Measurements from ENCODE around the gene GNAS. TPM values are rescaled to one million over a fixed set of nuclear protein-coding genes. Genes with fewer than 3 reads are reported as not detected.

The GNAS gene
- total RNA-seq, 4 donors from 2014 or later: 334 to 513 (median 458) TPM

- Histone ChIP-seq H3K36me3 (peaks cover 0 to under 1% (median 0%) of the 10 kb centered on the region in 3 donors), H3K4me3 (peak overlapping the region; percentile 83 to 97 (median 88)), H3K4me1 (peaks cover 20 to 42% (median 30%) of the 10 kb centered on the region in 3 donors), H3K27me3 (no peaks in the 10 kb centered on the region), H3K27ac (peak overlapping the region; percentile 86 to 99 (median 99)), H3K9me3 (no peaks in the 10 kb centered on the region)
- WGBS, 2 donors: 0% methylated on average over 19 of the region's 64 CpGs; no CpG with 5 or more reads in 1 of the 2 donors
- TF ChIP-seq, protein P1, sequence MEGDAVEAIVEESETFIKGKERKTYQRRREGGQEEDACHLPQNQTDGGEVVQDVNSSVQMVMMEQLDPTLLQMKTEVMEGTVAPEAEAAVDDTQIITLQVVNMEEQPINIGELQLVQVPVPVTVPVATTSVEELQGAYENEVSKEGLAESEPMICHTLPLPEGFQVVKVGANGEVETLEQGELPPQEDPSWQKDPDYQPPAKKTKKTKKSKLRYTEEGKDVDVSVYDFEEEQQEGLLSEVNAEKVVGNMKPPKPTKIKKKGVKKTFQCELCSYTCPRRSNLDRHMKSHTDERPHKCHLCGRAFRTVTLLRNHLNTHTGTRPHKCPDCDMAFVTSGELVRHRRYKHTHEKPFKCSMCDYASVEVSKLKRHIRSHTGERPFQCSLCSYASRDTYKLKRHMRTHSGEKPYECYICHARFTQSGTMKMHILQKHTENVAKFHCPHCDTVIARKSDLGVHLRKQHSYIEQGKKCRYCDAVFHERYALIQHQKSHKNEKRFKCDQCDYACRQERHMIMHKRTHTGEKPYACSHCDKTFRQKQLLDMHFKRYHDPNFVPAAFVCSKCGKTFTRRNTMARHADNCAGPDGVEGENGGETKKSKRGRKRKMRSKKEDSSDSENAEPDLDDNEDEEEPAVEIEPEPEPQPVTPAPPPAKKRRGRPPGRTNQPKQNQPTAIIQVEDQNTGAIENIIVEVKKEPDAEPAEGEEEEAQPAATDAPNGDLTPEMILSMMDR (IDR thresholded peaks at IDR 0.05): no peak
- TF ChIP-seq POLR2A (IDR thresholded peaks at IDR 0.05): peak in 2 of 4 donors; percentile 39 to 50
- DNase-seq: no peak
- intact Hi-C loops (cut with DNase I): loop anchor here (10.0 kb wide), 1 partner anchor 144 kb away; the partner anchor contains the start of gene ATP5F1E
Measured at GRCh38 chr20:58890518-58891085, 38.1 kb downstream of the GNAS start.

- intact Hi-C loops (cut with DNase I): loop anchor here (10.0 kb wide), 1 partner anchor 144 kb away; the partner anchor contains the start of gene ATP5F1E
- peak overlapping the region; percentile 83 to 97 (median 88) for H3K4me3 ChIP-seq
- H3K27ac ChIP-seq: peak overlapping the region; percentile 99
- H3K27me3 ChIP-seq: no peaks in the 10 kb centered on the region
- H3K9me3 ChIP-seq: no peaks in the 10 kb centered on the region
- DNase-seq: no peak
- peaks cover 20 to 48% (median 36%) of the 10 kb centered on the region in 3 donors for H3K4me1 ChIP-seq
- H3K36me3 ChIP-seq: peaks cover 0 to 4% (median 0%) of the 10 kb centered on the region in 3 donors
- no CpG with 5 or more reads among the region's 105 CpGs for WGBS, 2 donors
- TF ChIP-seq, protein P1 (IDR thresholded peaks at IDR 0.05): no peak
- TF ChIP-seq POLR2A (IDR thresholded peaks at IDR 0.05): peak in 2 of 4 donors; percentile 78 to 81
Measured at GRCh38 chr20:58891086-58891717, 38.7 kb downstream of the GNAS start.

GRCh38 chr20:58891718-58892140 lies 39.2 kb downstream of the GNAS start:
- whole genome bisulfite sequencing, 2 donors: no CpG with 5 or more reads among the region's 55 CpGs
- TF ChIP-seq, protein P1 (IDR thresholded peaks at IDR 0.05): no peak
- no peak for TF ChIP-seq POLR2A (IDR thresholded peaks at IDR 0.05)
- peak overlapping the region; percentile 83 to 97 (median 88) for H3K4me3 ChIP-seq
- no peaks in the 10 kb centered on the region for H3K9me3 ChIP-seq
- no peaks in the 10 kb centered on the region for H3K27me3 ChIP-seq
- peak overlapping the region; percentile 99 for H3K27ac ChIP-seq
- intact Hi-C loops (cut with DNase I): loop anchor here (10.0 kb wide), 1 partner anchor 143 kb away; the partner anchor contains the start of gene ATP5F1E
- no peak for DNase-seq
- peaks cover 0 to 4% (median 0%) of the 10 kb centered on the region in 3 donors for H3K36me3 ChIP-seq
- peaks cover 20 to 54% (median 40%) of the 10 kb centered on the region in 3 donors for H3K4me1 ChIP-seq

DNA sequence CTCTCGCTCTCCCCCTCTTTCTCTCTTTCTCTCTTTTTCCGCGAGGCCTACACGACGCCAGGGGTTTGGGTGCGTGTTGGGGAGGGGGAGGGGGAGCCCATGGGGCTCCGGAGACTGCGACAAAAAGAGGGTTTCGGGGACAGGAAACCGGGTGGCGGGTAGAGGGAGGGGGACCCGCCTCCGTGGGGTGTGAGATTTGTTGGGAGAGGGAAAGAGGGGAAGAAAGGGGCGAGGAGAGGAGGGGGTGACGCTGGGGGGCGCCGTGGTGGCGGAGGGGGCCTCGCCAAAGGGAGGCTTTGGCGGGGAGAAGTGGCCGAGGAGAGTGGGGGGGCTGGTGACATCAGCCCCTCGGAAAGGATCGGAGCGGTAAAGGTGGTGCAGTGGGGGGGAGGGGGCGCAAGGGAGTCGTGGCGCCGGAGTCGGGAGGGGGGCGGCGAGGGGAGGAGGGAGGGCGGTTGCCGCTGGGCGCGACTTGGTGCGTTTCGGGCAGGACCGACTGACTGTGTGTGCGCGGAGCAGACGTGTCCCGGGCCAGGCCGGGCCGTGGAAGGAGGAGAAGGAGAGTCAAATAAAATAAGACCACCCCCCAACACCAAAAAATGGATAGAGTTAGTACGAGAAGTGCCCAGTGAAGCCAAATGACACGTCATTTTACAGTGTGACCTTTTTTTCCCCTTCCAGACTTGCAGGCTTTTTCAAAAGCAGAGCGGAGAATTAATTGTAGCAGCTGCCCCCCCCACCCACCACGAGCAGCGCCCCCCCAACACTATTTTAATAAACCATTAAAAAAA lies 39.8 kb downstream of the GNAS start:
- peak; percentile 29 for DNase-seq
- Histone ChIP-seq H3K27me3 (no peaks in the 10 kb centered on the region), H3K27ac (peak overlapping the region; percentile 99), H3K36me3 (peaks cover 0 to 9% (median 0%) of the 10 kb centered on the region in 3 donors), H3K4me1 (peaks cover 20 to 60% (median 41%) of the 10 kb centered on the region in 3 donors), H3K4me3 (peak overlapping the region; percentile 83 to 97 (median 88)), H3K9me3 (no peaks in the 10 kb centered on the region)
- intact Hi-C loops (cut with DNase I): loop anchor here (10.0 kb wide), 1 partner anchor 142 kb away; the partner anchor contains the start of gene ATP5F1E
- 0 to 1% methylated on average over 25 to 27 of the region's 49 CpGs for WGBS, 2 donors
- peak in 1 of 4 donors; percentile 26 for TF ChIP-seq POLR2A (IDR thresholded peaks at IDR 0.05)
- TF ChIP-seq, protein P1 (IDR thresholded peaks at IDR 0.05): no peak

Data from esophagus squamous epithelium (tissue), 5 donors.